OCI-LY7 (cell line): ENCODE measurements around the gene OR2K2. TPM values are rescaled to one million over a fixed set of nuclear protein-coding genes. Genes with fewer than 3 reads are reported as not detected.

Source experiments
- total RNA-seq, 2 experiments: library from RNA; depleted of rRNA in 1 of 2; stranded (reverse); fragments of >200 nt in 1 of 2; shearing (Covaris generic) in 1 of 2; gene quantifications; 2 replicates each; pipeline ENCODE4 v1.2.3, GENCODE V29; 2014 to 2022

Gene OR2K2
- total RNA-seq, 2 experiments from 2014 or later, result not detected

Other genes starting within 250 kb of the OR2K2 start
- 41.0 and 47.3 TPM in 2 replicates for gene ECPAS, start 154.2 kb upstream of the OR2K2 start, total RNA-seq (2014; rRNA removed; shearing (Covaris generic))
- 63.2 and 64.2 TPM in 2 replicates for gene ECPAS, start 154.2 kb upstream of the OR2K2 start, total RNA-seq (2022)
- gene ZNF483, start 195.0 kb upstream of the OR2K2 start, total RNA-seq (2014; rRNA removed; shearing (Covaris generic)), result 0.06 and 0.23 TPM in 2 replicates
- gene ZNF483, start 195.0 kb upstream of the OR2K2 start, total RNA-seq (2022), result 3.2 and 5.0 TPM in 2 replicates